ENCODE measurements around the gene CALHM3.

GRCh38 chr10:103445767-103446567, 33.1 kb downstream of the CALHM3 start:
- TF ChIP-seq IKZF4 (CRISPR knock-in tag; IDR thresholded peaks at IDR 0.05; ENCODE audit: borderline replicate concordance, low read depth, not compliant biosample characterization) (no peak), CREB1 (IDR thresholded peaks at IDR 0.05) (no peak), CREB1 (CRISPR knock-in tag; IDR thresholded peaks at IDR 0.05) (no peak), ZNF3 (CRISPR knock-in tag; IDR thresholded peaks at IDR 0.05) (no peak), ZNF232 (CRISPR knock-in tag; IDR thresholded peaks at IDR 0.05; ENCODE audit: borderline replicate concordance) (no peak), CTCF (CRISPR knock-in tag; IDR thresholded peaks at IDR 0.05) (no peak), ATF2 (CRISPR knock-in tag; IDR thresholded peaks at IDR 0.05) (no peak), EZH2 (conservative IDR thresholded peaks at IDR 0.05; ENCODE audit: low read depth, low read length) (no peak), MZF1 (CRISPR knock-in tag; IDR thresholded peaks at IDR 0.05; ENCODE audit: borderline replicate concordance) (no peak), AHDC1 (CRISPR knock-in tag; IDR thresholded peaks at IDR 0.05; ENCODE audit: borderline replicate concordance) (no peak), XBP1 (CRISPR knock-in tag; IDR thresholded peaks at IDR 0.05) (no peak), ELF4 (CRISPR knock-in tag; IDR thresholded peaks at IDR 0.05; ENCODE audit: borderline replicate concordance) (no peak)
- TF ChIP-seq, protein P1, sequence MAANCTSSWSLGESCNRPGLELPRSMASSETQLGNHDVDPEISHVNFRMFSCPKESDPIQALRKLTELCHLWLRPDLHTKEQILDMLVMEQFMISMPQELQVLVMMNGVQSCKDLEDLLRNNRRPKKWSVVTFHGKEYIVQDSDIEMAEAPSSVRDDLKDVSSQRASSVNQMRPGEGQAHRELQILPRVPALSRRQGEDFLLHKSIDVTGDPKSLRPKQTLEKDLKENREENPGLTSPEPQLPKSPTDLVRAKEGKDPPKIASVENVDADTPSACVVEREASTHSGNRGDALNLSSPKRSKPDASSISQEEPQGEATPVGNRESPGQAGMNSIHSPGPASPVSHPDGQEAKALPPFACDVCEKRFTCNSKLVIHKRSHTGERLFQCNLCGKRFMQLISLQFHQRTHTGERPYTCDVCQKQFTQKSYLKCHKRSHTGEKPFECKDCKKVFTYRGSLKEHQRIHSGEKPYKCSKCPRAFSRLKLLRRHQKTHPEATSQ (CRISPR knock-in tag; IDR thresholded peaks at IDR 0.05; ENCODE audit: borderline replicate concordance), result no peak
- TF ChIP-seq, protein P2, sequence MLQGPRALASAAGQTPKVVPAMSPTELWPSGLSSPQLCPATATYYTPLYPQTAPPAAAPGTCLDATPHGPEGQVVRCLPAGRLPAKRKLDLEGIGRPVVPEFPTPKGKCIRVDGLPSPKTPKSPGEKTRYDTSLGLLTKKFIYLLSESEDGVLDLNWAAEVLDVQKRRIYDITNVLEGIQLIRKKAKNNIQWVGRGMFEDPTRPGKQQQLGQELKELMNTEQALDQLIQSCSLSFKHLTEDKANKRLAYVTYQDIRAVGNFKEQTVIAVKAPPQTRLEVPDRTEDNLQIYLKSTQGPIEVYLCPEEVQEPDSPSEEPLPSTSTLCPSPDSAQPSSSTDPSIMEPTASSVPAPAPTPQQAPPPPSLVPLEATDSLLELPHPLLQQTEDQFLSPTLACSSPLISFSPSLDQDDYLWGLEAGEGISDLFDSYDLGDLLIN (CRISPR knock-in tag; IDR thresholded peaks at IDR 0.05; ENCODE audit: borderline replicate concordance), result no peak
- TF ChIP-seq, protein P3, sequence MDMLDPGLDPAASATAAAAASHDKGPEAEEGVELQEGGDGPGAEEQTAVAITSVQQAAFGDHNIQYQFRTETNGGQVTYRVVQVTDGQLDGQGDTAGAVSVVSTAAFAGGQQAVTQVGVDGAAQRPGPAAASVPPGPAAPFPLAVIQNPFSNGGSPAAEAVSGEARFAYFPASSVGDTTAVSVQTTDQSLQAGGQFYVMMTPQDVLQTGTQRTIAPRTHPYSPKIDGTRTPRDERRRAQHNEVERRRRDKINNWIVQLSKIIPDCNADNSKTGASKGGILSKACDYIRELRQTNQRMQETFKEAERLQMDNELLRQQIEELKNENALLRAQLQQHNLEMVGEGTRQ (IDR thresholded peaks at IDR 0.05; ENCODE audit: low read depth, low read length), result no peak
- TF ChIP-seq, protein P3 (CRISPR knock-in tag; IDR thresholded peaks at IDR 0.05; ENCODE audit: borderline replicate concordance), result no peak
